Stimulated activated CD8-positive, alpha-beta memory T cell treated with anti-CD3 and anti-CD28 coated beads, Interleukin-7, amount 100 ng/mL, for 4 hours (primary cell): ENCODE data around the gene PLA2G4D.
A peak's percentile ranks its signal among the peaks of the same experiment; 100 is the strongest.

ENCODE experiments used
- DNase-seq, 2 donors: peaks; one replicate each; pipeline ENCODE4 v3.0.0-alpha.2; 2020; ENCODE audit warnings: low read depth in 2 of 2

Gene PLA2G4D

DNA sequence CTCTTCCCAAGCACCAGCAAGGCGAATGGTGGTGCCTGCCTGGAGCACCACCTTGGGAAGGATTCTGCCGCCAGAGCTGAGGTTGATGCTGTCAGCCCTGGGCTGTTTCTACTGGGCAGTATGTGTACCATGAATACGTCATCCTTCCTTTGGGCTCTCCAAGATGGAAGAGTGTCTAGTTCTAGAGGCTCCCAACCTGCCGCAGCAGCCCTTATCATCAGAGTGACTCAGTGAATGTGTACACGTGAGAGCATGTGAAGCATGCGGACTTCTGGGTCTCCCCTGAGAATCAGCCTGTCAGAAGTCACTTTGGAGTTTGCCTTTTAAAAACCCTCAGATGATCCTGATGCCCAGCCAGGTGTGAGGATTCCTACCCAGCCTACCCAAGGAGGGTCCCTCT is 20.9 kb downstream of the PLA2G4D start:
- no peak for DNase-seq

DNA sequence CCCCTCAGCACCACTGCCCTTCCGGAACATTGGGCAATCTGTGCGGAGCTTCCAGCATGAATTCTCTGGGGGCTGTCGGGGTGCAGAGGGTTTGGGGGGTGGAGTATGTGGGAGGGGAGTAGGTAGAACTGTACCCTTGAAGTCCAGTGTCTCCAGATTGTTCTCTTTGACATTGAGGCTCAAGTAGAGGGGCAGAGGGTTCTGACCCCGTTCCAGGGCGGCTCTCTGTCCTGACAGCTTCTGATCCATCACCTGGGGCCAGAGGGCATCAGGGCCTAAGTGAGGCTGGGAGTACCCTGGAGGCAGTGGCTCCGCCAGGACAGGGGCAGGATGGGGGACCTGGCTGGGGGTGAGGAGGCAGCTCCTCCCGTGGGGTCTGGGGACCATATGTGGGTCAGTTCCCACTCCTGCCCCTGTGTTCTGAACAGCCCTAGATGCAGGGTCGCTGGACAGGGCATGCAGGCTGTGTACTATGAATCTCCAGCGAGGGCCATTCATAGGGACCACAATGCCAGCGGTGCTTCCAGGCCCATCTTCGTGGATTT is 22.1 kb downstream of the PLA2G4D start:
- DNase-seq, result no peak

DNA sequence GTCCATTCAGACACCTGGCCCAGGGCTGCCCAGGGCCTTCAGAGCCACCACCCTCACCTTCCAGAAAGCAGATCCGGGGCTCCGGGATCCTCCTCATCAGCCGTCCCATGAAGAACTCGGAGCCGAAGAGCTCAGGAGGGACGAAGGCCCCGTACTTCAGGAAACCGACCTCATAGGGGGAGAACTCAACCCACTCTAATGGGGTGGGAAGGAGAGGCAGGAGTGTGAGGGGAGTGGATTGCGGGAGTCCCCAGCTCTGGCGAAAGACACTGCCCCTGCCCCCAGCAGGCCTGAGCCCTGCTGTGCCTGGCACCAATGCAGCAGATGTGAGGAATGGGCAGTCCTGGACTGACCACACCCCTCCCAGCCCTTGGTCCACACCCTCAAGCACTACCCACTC is 22.6 kb downstream of the PLA2G4D start:
- no peak for DNase-seq

DNA sequence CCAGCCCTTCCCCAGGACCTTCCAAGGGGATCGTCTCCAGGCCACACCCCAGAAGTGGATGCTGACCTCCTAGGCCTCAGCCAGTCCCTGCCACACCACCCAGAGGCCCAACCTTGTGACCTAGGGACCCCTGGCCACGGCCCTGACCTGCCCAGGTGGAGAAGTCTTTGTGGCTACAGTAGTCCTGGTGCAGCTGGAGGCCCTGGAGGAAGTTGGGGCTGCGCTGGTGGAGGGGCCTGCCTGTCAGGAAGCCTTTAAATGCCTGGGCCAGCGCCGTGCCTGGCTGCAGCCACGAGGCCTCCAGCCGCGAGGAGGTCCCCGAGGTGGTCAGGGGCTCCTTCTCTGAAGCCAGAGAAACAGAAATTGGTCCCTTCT is 23.4 kb downstream of the PLA2G4D start:
- DNase-seq, result no peak

DNA sequence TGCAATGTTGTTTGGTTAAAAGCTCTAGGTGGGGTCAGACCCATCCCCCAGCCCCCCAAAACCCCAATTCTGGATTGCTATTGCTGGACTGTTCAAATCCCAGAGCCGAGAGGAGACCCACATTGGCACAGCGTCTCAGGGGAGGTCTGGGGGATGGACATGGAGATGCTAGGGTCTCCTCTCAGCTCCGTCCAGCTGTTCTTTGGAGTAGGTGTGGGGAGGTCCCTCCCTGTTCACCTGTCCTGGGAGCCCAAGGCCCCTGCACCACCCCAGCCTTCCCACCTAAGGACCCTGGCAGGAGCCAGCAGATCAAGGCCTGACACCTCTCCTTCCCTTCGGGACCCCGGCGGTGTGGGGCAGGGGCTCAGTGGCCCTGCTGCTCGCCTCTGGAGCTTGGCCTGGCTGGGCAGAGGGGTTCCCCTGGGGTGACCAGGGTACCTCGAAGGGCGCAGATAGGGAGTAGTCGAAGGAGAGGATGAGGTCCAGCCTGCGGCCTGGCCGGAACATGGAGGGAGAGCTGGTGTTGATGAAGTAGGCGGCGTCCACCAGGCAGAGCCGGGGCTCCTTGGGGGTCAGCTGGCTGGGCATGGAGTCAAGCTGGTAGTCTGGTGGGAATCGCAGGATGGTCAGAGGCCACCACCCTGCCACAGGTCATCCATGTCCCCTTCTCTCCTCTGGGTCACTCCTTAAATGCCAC is 23.9 kb downstream of the PLA2G4D start:
- no peak for DNase-seq

DNA sequence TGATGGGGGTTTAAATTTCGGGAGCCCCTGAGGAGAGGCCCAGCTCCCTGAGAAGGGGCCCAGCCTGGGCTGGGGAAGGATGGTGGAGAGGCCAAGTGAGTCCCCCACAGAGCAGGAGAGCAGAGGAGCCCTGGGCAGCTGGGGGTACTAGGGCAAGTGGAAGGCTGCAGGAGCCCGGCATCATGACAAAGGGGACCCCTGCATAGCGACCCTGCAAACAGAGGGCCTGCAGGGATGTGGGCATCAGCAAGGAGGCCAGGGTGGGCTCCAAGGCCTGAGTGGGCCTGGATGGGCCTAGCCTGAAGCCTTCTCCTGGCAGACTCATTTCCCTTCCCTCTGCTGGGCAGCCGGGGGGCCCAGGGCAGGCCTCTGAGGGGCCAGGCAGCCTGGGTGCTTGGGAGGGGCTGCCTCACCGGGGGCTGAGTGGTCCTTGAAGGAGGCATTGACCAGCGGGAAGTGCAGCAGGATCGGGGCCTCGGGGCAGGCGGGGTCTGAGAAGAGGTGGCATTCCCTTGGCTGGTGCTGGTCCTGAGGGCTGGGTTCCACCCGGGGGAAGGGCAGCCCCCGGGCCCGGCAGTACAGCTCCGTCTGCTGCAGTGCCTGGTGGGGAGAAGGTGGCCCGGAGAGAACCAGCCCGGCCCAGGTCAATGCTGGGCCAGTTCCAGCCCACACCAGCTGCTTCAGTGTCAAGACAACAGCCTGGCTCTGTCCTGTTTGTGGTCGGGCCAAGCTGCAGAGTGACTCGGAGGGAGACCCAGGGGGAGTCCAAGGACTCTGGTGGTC is 24.7 kb downstream of the PLA2G4D start:
- no peak for DNase-seq

DNA sequence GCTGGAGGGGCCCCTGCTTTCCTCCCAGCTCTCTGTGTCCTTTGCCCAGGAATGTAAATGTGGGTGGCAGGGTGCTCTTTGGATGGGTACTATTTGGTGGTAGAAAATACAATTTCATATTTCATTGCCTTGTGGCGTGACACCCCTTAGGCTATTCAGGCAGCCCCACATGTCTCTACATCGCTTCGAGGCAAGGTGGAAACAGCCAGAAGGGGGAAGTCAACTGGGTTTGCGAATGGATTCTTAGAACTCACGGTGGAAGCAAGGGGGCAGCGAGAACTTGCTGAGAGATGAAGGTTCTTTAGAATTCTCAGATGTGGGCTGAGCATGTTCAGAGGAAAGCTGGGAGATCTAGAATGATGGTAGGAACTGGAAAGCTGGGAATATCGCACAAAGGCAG is 25.3 kb downstream of the PLA2G4D start:
- no peak for DNase-seq

DNA sequence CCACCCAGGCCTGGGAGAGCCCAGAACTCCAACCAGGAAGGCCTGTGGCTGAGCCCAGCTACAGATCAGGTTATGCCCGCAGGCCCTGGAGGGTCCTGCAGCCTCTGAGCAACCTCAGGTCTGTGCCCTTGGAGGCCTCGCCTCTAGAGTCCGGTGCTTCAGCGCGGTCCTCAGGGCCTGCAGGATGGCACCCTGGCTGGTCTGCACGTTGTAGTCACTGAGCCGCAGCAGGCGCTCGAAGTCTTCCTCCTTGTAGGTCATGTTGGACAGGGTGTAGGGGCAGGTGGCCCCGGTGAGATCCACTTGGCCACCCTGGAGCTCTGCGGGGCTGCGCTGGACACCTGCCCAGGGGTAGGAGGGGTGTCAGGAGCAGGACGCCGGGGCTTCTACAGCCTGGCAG is 25.8 kb downstream of the PLA2G4D start:
- no peak for DNase-seq

DNA sequence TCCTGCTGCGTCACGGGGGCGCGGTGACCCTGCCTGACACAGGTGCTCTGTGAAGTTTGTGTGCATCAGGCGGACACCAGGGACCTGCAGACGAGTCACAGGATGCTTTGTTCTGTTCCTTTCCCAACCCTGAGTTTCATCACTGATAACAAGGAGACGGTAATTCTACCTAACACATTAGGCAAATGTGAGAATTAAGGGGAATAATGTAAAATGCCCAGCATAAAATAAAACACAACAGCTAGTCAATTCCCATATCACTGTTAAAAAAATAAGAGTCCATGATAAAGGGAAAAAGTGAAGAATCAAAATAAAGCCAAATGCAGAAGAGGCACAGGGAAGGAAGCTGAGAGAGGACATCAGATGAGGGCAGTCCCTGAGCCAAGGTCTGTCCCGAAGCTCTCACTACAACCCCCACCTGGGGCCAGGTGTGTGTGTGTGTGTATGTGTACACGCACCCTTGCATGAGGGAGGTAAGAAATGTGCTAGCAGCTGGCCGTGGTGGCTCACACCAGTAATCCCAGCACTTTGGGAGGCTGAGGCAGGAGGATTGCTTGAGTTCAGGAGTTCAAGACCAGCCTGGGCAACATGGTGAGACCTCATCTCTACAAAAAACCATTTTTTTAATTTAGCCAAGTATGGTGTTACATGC is 27.5 kb downstream of the PLA2G4D start:
- DNase-seq, result no peak

DNA sequence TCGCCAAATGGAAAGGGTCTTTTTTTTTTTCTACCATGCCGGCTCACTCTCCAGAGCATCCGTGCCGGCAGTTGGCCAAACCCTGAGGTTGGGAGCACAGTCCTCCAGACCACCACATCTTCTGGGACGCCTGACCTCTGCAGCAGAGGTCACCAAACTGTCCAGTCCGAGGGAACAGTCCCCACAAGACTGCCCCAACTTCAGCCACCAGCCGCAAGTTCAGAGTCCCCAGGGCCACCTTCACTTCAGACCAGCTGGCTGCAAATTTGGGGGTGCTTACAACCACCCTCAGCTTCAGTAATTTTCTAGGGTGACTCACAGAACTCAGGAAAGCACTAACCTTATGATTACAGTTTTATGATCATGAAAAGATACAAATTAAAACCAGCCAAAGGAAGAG is 28.9 kb downstream of the PLA2G4D start:
- no peak for DNase-seq

DNA sequence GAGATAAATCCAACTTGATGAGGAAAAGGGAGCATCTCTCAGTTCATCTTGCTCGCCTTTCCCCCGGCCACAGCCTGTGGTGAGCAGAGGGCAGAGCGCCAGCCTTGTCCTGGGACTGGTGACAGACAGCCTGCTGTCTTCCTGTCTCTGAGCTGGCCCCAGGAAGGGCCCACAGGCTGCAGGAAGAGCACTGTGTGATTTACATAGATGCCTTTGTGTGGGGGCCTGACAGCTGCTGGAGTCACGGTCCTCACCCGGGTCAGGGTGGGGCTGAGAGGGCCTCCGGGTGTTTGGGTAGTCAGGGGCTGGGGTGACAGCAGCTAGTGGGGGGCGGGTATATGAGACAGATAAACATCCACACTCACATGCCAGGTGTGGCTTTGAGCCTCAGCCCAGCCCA is 29.3 kb downstream of the PLA2G4D start:
- DNase-seq, result no peak

DNA sequence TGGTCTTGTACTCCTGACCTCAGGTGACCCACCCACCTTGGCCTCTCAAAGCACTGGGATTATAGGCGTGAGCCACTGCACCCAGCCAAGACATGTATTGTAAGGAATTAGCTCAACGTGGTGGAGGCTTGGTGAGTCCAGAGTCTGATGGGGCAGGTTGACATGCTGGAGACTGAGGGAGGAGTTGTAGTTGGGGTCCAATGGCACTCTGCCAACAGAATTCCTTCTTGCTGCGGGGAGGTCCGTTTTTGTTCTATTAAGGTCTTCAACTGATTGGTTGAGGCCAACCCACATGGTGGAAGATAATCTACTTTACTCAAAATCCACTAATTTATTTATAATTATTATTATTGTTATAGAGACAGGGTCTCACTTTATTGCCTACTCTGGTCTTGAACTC is 30.1 kb downstream of the PLA2G4D start:
- DNase-seq, result no peak

DNA sequence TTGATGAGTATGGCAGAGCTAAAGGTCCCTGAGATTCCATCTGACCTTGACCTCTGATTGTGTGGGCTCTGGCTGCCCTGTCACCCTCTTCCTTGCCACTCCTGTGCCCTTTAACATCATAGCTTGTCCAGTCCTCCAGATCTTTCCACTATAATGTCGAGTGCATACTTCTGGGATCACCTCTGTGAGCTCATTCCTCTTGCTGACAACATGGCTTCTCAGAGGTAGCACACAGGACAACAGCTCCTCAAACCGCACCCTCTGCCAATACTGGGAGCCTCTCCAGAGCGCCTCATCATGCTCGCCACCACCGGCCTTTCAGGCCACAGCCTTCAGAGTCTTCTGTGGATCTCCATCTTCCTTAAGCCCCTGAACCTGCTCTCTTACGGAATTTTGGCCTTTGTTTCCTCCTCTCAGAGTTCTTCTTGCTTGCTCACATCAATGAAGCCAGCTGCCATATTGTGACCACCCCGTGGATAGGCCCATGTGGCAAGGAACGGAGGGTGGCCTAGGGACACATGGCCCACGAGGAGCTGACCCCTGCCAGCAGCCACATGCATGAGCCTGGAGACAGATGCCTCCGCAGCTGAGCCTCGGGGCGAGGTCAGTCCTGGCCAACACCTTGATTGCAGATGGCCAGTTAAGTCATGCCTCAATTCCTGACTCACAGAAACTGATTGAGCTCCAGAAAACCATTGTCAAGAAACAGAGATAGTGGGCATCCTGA is 31.1 kb downstream of the PLA2G4D start:
- no peak for DNase-seq

DNA sequence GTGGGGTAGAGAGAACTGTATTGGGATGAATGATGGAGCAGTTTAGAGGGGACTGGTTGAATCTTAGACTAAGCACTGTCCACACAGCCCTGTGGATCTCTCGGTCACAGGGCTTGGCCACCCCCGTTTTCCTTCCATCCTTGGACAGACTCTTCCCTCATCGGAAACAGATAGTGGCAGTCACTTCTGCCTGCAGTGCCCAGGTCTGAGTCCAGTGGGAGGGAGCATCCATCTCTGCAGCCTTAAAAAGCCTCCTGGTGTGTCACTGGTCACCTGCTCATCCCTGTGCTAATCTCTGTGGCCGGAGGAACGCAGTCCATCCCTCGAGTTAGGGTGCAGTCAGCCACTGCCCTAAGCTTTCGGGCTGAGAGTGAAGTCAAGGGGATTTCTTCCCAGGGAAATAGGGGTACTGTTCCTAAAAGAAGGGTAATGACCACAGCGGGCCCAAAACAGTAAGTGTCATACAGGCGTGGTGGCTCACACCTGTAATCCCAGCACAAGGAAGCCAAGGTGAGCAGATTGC is 32.0 kb downstream of the PLA2G4D start:
- DNase-seq, result no peak

DNA sequence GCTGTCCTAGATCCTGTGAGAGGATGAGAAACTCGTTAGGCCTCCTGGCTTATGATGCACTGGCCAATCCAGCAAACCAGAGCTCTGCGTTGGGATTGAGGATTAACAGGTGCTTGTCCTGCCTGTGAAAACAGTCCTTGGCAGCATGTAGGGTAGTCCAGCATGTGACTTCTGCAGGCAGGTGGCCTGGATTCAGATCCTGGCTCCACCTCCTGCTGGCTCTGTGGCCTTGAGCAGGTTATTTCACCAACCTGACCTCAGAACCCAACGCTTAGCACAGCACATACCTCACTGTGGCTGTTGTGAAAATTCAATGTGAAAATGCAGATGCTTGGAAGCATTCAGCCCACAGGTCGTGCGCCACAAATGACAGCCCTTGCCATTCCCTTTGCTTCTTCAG is 33.6 kb downstream of the PLA2G4D start:
- no peak for DNase-seq

DNA sequence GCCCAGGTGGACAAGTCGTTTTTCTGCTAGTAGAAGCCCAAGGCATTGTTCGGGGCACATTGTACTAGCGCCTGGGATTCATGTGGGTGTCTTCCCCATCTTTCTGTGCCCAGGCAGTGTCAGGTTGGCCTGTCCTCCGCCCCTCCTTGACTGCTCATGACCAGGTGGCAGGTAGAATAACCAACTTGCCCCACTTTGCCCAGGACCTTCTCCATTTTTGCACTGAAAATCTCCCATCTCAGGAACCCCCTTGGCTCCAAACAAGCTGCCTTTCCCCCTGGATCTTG is 33.9 kb downstream of the PLA2G4D start:
- DNase-seq, result no peak

DNA sequence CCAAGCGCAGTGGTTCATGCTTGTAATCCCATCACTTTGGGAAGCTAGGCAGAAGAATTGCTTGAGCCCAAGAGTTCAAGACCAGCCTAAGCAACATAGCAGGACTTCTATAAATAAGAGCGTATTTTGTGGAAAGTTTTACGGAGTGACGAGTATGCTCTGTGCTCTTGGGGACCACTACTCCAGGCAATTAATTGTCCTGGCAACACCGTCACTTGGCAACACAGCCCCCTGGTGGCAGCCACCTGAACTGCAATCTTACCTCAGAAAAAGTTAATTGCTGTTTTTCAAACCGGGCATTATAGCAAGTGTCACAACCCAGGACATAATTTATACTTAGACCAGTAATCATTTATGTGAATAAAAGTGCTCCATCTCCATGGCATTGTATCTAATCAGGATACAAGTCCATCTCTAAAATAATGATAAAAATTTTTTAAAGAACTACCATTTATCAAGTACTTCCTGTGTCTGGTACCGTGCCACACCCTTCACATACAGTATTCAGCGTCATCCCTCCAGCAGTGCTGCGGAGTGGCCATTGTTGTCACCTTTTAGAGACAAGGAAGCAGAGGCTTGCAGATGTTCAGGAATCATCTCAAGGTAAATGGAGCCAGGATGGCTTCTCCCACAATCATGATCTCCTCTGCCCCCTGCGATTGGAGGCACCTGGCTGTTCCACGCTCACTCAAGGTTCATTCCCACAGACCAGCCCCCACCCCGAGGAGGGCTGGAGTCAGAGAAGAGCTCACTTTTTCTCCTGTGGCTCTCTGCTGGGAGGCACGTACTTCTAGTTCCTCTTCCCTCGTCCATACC is 34.5 kb downstream of the PLA2G4D start:
- DNase-seq, result peak; percentile 37 to 43

DNA sequence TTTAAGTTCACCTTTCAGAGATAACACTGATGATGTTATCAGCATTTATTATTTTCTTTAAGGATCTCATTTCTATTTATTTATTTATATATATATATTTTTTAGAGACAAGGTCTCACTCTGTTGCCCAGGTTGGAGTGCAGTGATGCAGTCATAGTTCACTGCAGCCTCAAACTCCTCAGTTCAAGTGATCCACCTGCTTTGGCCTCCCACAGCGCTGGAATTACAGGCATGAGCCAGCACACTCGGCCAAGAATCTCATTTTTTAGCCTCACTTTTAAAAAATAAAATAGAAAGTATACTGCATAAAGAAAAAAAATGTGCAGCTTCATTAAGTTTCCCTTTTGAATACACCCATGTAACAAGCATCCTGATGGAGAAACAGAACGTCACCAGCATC is 35.6 kb downstream of the PLA2G4D start:
- DNase-seq, result no peak

DNA sequence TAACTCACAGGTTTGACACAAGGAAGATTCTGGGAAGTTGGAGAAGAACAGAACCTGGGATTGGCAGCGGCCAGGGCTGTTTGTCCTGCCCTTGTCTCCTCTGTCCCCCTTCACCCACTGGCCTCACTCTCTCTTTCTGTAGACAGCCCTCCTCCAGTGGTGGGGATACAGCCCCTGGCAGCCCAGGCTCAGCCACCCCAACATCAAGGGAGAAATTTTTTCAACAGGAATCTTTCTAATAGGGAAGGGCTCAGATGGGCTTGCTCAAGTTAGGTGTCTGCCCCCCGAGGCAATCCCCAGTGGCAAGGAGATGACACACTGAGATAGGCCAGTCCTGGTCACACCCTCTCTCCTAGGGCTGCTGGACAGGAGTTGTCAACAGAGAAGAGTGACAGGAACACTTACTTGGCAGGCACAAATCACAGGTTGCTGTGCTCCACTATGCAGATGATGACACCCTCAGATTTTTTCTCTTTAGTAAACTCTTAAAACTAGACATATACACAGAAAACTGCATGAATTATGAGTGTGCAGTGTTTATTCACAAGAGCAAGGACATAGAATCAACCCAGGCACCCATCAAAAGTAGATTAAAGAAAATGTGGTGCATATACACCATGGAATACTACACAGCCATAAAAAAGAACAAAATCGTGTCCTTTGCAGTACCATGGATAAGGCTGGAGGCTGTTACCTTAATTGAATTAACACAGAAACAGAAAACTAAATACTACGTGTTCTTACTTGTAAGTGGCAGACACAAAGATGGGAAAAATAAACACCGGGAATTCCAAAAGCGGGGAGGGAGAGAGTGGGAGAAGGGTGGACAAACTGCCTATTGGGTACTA is 36.3 kb downstream of the PLA2G4D start:
- no peak for DNase-seq
